NCI-H2107 (cell line): ENCODE measurements around the gene AMZ1.
"Not testable (repeated sequence)": the region's sequence is repeated elsewhere in the genome, so short reads cannot be mapped to it uniquely, and the experiment has no call there.

Source experiments
- DNase-seq: peaks from one replicate; lab custom pipeline; 2025; lab: John Stamatoyannopoulos, UW

Gene AMZ1

GRCh38 chr7:2691011-2691707 is 3.2 kb downstream of the AMZ1 start:
- DNase-seq, result no peak

DNA sequence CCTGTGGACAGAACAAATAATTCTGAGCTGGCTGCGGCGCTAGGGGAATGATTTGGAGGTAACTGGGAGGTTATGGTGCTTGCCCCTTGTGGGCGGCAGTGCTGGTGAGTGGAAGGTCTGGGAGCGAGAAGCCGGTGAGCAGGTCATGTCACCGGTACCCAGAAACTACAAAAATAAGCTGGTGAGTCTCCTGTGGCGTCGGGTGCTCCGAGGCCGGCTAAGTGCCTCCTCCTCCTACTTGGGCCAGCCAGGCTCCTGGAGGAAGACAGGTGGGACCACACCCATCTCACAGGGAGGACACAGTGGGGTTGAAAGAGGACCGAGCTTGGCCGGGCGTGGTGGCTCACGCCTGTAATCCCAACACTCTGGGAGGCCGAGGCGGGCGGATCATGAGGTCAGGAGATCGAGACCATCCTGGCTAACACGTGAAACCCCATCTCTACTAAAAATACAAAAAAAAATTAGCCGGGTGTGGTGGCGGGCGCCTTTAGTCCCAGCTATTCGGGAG is 4.0 kb downstream of the AMZ1 start:
- DNase-seq, result not testable (repeated sequence)

DNA sequence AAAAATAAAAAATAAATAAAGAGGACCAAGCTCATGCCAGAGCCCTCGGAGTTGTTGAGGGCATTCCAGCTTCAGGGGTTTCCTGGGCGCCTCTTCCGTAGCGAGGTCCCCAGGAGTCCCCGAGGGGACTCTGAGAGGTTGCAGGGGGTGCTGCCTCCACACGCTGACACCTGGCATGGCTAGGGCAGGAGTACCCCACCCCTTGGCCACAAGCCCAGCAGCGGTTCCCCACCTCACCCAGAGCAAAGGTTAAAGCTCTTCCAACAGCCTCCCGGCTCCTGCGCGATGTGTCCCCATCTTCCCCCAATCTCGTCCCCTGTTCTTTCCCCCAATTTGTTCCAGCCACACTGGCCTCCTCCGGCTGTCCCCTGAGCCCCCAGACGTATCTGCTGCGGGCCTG is 4.5 kb downstream of the AMZ1 start:
- no peak for DNase-seq

- DNase-seq, result not testable (repeated sequence)
Measured at GRCh38 chr7:2693420-2694121, 5.6 kb downstream of the AMZ1 start.

- not testable (repeated sequence) for DNase-seq
Measured at GRCh38 chr7:2694122-2694436, 6.1 kb downstream of the AMZ1 start.

DNA sequence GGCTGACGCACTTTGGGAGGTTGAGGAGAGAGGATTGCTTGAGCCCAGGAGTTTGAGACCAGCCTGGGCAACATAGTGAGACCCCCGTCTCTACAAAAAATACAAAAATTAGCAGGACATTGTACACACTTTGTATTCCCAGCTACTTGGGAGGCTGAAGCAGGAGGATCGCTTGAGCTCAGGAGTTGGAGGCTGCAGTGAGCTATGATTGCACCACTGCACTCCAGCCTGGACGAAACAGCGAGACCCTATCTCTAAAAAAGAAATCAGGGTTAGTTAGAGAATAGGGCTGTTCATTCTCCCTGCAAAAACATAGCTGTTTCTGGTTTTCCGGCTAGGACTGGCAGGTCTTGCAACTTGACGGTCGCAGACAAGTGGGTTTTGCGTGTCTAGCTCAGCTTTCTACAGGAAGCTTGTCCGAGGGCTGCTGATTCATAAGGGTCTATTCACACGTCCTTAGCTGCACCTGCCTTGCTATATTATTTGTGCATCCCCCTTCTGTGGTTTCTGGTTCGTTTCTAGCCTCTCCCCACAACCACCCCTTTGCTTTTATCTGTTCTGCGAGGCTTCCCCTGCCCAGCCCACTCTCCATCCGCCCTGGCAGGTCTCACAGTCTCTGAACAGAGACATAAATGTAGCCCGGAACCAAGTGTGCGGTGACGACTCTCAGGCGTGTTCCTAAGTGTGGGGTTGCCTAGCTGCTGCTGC is 10.7 kb downstream of the AMZ1 start:
- DNase-seq, result no peak

GRCh38 chr7:2699289-2699620 is 11.3 kb downstream of the AMZ1 start:
- no peak for DNase-seq

DNA sequence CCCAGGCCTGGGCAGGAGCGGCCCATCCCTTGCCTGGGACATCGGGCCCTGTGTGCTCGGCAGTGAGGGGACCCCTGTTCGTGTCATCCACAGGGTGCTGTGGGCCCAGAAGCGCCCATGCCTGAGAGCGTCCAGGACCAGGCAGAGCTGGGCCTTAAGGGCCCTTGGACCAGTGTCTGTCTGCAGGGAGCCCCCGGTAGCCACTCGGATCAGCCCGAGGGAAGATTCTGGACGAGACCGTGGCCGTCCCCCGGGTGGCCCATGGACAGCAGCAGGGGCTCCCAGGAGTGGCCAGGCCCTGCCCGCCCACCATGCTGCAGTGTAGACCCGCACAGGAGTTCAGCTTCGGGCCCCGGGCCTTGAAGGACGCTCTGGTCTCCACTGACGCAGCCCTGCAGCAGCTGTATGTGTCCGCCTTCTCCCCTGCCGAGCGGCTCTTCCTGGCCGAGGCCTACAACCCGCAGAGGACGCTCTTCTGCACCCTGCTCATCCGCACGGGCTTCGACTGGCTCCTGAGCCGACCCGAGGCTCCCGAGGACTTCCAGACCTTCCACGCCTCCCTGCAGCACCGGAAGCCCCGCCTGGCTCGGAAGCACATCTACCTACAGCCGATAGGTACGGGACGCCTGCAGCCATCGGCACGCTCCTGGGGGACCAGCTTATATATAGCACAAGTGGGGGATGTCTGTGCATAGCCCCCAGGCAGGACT is 12.3 kb downstream of the AMZ1 start:
- DNase-seq, result no peak

GRCh38 chr7:2701424-2701823 is 13.4 kb downstream of the AMZ1 start:
- no peak for DNase-seq

DNA sequence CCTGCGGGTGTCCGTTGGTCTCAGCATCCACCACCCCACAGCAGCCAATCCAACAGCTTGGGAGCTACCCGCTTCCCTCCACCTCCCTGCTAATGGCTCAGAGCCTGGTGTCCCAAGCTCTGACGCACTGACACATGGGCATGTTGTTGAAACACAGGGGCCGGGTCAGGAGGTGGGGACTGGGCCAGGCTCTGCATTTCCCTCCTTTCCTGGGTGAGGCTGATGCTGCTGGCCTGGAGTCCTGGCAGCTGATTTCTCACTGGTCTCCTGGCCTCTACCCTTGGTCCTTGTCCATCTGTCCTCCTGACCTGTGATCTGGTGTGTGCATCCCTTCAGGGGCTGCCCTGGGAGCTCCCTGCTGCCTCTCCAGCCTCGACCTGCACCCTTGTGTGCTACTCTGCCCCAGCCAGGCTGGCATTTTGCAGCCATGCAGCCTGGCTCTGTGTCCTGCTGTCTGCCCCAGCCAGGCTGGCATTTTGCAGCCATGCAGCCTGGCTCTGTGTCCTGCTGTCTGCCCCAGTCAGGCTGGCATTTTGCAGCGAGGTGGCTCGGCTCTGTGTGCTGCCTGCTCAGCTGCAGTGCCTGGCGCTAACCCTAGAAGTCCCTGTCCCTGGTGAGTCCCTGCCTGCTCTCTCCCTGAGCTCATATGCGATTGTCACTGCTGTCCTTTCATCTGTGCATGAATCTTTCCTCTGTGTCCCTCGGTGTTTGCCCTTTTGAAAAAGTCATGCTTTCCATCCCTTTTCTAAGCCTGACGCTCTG is 14.0 kb downstream of the AMZ1 start:
- no peak for DNase-seq

DNA sequence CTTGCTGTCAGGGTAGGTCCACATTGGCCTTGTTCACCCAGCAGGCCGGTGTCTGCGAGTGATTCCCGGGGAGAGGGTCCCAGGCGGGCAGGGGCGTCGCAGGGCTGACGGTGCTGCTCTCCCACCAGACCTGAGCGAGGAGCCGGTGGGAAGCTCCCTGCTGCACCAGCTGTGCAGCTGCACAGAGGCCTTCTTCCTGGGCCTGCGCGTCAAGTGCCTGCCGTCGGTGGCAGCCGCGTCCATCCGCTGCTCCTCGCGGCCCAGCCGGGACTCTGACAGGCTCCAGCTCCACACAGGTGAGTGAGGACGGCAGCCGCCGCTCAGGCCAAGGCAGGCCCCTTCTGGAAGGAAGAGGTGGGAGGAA is 14.6 kb downstream of the AMZ1 start:
- no peak for DNase-seq

- no peak for DNase-seq
Measured at GRCh38 chr7:2705371-2706096, 17.5 kb downstream of the AMZ1 start.

- DNase-seq, result no peak
Measured at GRCh38 chr7:2706685-2707126, 18.7 kb downstream of the AMZ1 start.

DNA sequence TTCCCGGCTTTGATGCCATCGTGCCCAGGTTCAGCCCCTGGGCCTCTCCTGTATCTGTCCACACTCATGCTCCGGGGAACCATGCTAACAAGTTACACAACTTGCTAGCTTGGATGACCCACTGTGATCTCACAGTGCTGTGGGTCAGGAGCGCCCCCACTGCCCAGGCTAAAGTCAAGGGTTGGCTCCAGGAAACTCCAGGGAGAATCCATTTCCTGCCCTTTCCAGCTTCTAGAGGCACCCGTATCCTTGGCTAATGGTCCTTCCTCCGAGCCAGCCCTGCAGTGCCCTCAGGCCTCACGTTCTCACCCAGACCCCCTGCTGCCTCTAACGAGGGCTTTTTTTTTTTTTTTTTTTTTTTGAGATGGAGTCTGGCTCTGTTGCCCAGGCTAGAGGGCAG is 19.5 kb downstream of the AMZ1 start:
- DNase-seq, result no peak

- no peak for DNase-seq
Measured at GRCh38 chr7:2708041-2708440, 20.0 kb downstream of the AMZ1 start.

GRCh38 chr7:2708547-2709310 is 20.7 kb downstream of the AMZ1 start:
- DNase-seq, result no peak

DNA sequence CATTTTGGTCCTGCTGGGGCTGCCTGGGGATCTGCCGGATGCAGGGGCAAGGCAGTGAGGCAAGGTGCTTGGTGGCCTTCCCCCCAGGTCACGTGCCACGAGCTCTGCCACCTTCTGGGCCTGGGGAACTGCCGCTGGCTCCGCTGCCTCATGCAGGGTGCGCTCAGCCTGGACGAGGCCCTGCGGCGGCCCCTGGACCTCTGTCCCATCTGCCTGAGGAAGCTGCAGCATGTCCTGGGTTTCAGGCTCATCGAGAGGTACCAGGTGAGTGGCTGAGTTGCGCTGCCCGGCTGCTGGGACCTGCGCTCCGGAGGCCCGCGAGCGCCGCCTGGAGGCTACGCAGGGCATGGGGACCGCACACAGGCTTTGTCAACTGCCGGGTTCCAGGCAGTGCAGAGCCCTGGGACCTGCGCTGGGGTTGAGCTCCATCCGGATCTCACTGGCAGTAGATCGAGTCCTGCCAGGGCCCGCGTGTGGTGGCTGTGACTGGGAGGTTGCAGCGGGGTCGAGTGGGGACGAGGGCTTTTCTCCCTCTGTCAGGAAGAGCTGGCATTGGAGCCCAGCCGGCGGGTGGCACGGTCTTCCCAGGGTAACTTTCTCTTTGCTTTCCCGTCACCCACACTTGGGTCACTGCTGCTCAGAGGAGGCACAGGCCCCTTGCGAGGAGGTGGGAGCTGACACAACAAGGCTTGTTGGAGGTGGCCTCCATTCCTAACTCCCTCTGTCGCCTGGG is 21.7 kb downstream of the AMZ1 start:
- peak; percentile 40 for DNase-seq

- no peak for DNase-seq
Measured at GRCh38 chr7:2710286-2710655, 22.3 kb downstream of the AMZ1 start.

- no peak for DNase-seq
Measured at GRCh38 chr7:2710901-2711551, 23.0 kb downstream of the AMZ1 start.
